GM18867 (cell line): ENCODE measurements around the gene HPS6.

Source experiments
- ATAC-seq: cut with Tn5 transposase; IDR thresholded peaks from one replicate; pipeline ENCODE4 v1.9.1; 2021; ENCODE audit warnings: mild to moderate bottlenecking, moderate library complexity; ENCODE audit not compliant: unreplicated experiment

The HPS6 gene

GRCh38 chr10:102067091-102067916, 2.2 kb downstream of the HPS6 start:
- no peak for ATAC-seq

- no peak for ATAC-seq
Observed at GRCh38 chr10:102068216-102068615, 3.1 kb downstream of the HPS6 start.

- no peak for ATAC-seq
Observed at GRCh38 chr10:102069071-102069470, 3.9 kb downstream of the HPS6 start.

GRCh38 chr10:102072673-102073527, 7.8 kb downstream of the HPS6 start:
- no peak for ATAC-seq

- no peak for ATAC-seq
Observed at GRCh38 chr10:102083541-102083940, 18.4 kb downstream of the HPS6 start.

GRCh38 chr10:102085336-102085735, 20.2 kb downstream of the HPS6 start:
- ATAC-seq = no peak

GRCh38 chr10:102086196-102086595, 21.0 kb downstream of the HPS6 start:
- no peak for ATAC-seq

- ATAC-seq = no peak
Observed at GRCh38 chr10:102090772-102091171, 25.6 kb downstream of the HPS6 start.

- no peak for ATAC-seq
Observed at GRCh38 chr10:102096449-102096848, 31.3 kb downstream of the HPS6 start.

- ATAC-seq = no peak
Observed at GRCh38 chr10:102101152-102101551, 36.0 kb downstream of the HPS6 start.

- no peak for ATAC-seq
Observed at GRCh38 chr10:102102421-102102820, 37.3 kb downstream of the HPS6 start.

GRCh38 chr10:102106998-102107397, 41.8 kb downstream of the HPS6 start:
- no peak for ATAC-seq

GRCh38 chr10:102109166-102110116, 44.3 kb downstream of the HPS6 start:
- no peak for ATAC-seq

GRCh38 chr10:102111276-102111675, 46.1 kb downstream of the HPS6 start:
- ATAC-seq = no peak

- ATAC-seq = no peak
Observed at GRCh38 chr10:102112210-102112817, 47.2 kb downstream of the HPS6 start.

- no peak for ATAC-seq
Observed at GRCh38 chr10:102113261-102113955, 48.3 kb downstream of the HPS6 start.

GRCh38 chr10:102113956-102114857, 49.1 kb downstream of the HPS6 start:
- peak; percentile 13 for ATAC-seq

GRCh38 chr10:102114861-102115618, 49.9 kb downstream of the HPS6 start:
- ATAC-seq = peak; percentile 67
